OCI-LY3 (cell line): ENCODE data around the gene HERC2.

ENCODE experiments used
- CTCF ChIP-seq: fragments of 200-600, 300-600 bp; sonication (generic); IDR thresholded peaks from 2 replicates; pipeline ENCODE4 v1.5.1; 2014; ENCODE audit warnings: antibody characterized with exemption, low read length, low read depth
- EZH2phosphoT487 ChIP-seq: fragments of 200-600 bp; shearing (Covaris generic); IDR thresholded peaks from 2 replicates; pipeline ENCODE4 v1.6.1; 2018; ENCODE audit warnings: antibody characterized with exemption, mixed run types, low read depth

GRCh38 chr15:28103831-28104230 lies 218.1 kb downstream of the HERC2 start:
- no peak for TF ChIP-seq CTCF
- TF ChIP-seq EZH2phosphoT487, result no peak
